ENCODE results near the gene ACSS1. TPM values are rescaled to one million over a fixed set of nuclear protein-coding genes. Genes with fewer than 3 reads are reported as not detected.

Gene ACSS1
- total RNA-seq, 1 experiment from 2014 or later, result 0.51 TPM

GRCh38 chr20:24968278-24968800 lies 89.6 kb downstream of the ACSS1 start:
- Mint-ChIP-seq H3K9me3 (ENCODE audit: unreplicated experiment) (no peaks in the 10 kb centered on the region), H3K27ac (ENCODE audit: low read depth, unreplicated experiment) (no peak overlapping the region), H3K27me3 (ENCODE audit: insufficient read depth, unreplicated experiment) (no peaks in the 10 kb centered on the region), H3K4me3 (ENCODE audit: unreplicated experiment) (no peak overlapping the region), H3K4me1 (ENCODE audit: insufficient read depth, unreplicated experiment) (no peaks in the 10 kb centered on the region), H3K36me3 (ENCODE audit: insufficient read depth, unreplicated experiment) (peaks cover 66% of the 10 kb centered on the region)
- ChIA-PET CTCF (interaction anchor here (1.0 kb wide), 1 partner anchor 25 kb away, joined by 3 read pairs; no protein-coding TSS in a partner anchor), POLR2A (no interaction called here)
- BruUV-seq (replicated peaks), result no TSS peak
- no peak for DNase-seq (ENCODE audit: unreplicated experiment)
- intact Hi-C loops (cut with micrococcal nuclease), result no loop called here
- TF ChIP-seq CTCF (IDR thresholded peaks at IDR 0.05; ENCODE audit: unreplicated experiment), result no peak

GRCh38 chr20:24966317-24967012 lies 91.5 kb downstream of the ACSS1 start:
- TF ChIP-seq CTCF (IDR thresholded peaks at IDR 0.05; ENCODE audit: unreplicated experiment), result no peak

GRCh38 chr20:24965065-24965919 lies 92.6 kb downstream of the ACSS1 start:
- no peak for TF ChIP-seq CTCF (IDR thresholded peaks at IDR 0.05; ENCODE audit: unreplicated experiment)
- ChIA-PET CTCF (interaction anchor here (0.6 to 1.4 kb wide), 5 partner anchors 10 to 1326 kb away, joined by 3 to 5 read pairs (median 4); no protein-coding TSS in a partner anchor), POLR2A (interaction anchor here (0.6 kb wide), 1 partner anchor 1382 kb away, joined by 3 read pairs; no protein-coding TSS in a partner anchor)
- H3K9me3 Mint-ChIP-seq (ENCODE audit: unreplicated experiment), result no peaks in the 10 kb centered on the region
- H3K36me3 Mint-ChIP-seq (ENCODE audit: insufficient read depth, unreplicated experiment), result peaks cover 73% of the 10 kb centered on the region
- intact Hi-C loops (cut with micrococcal nuclease), result no loop called here
- H3K4me1 Mint-ChIP-seq (ENCODE audit: insufficient read depth, unreplicated experiment), result no peaks in the 10 kb centered on the region
- no peaks in the 10 kb centered on the region for H3K27me3 Mint-ChIP-seq (ENCODE audit: insufficient read depth, unreplicated experiment)
- H3K4me3 Mint-ChIP-seq (ENCODE audit: unreplicated experiment), result no peak overlapping the region
- no TSS peak for BruUV-seq (replicated peaks)
- no peak for DNase-seq (ENCODE audit: unreplicated experiment)
- H3K27ac Mint-ChIP-seq (ENCODE audit: low read depth, unreplicated experiment), result no peak overlapping the region

More at GRCh38 chr20:24966317-24967012, 91.5 kb downstream of the ACSS1 start:
- BruUV-seq (replicated peaks), result no TSS peak
- no peak for DNase-seq (ENCODE audit: unreplicated experiment)
- ChIA-PET CTCF (interaction anchor here (1.3 kb wide), 1 partner anchor 14 kb away, joined by 3 read pairs; no protein-coding TSS in a partner anchor), POLR2A (interaction anchor here (0.6 kb wide), 1 partner anchor 1364 kb away, joined by 3 read pairs; no protein-coding TSS in a partner anchor)
- Mint-ChIP-seq H3K36me3 (ENCODE audit: insufficient read depth, unreplicated experiment) (peaks cover 76% of the 10 kb centered on the region), H3K27ac (ENCODE audit: low read depth, unreplicated experiment) (no peak overlapping the region), H3K9me3 (ENCODE audit: unreplicated experiment) (no peaks in the 10 kb centered on the region), H3K4me3 (ENCODE audit: unreplicated experiment) (no peak overlapping the region), H3K4me1 (ENCODE audit: insufficient read depth, unreplicated experiment) (no peaks in the 10 kb centered on the region), H3K27me3 (ENCODE audit: insufficient read depth, unreplicated experiment) (no peaks in the 10 kb centered on the region)
- intact Hi-C loops (cut with micrococcal nuclease), result no loop called here

- ChIA-PET POLR2A (interaction anchor here (0.6 kb wide), 1 partner anchor 1381 kb away, joined by 3 read pairs; no protein-coding TSS in a partner anchor), CTCF (interaction anchor here (0.6 to 1.4 kb wide), 5 partner anchors 9 to 665 kb away, joined by 3 to 5 read pairs (median 4); no protein-coding TSS in a partner anchor)
- H3K27ac Mint-ChIP-seq (ENCODE audit: low read depth, unreplicated experiment), result no peak overlapping the region
- peaks cover 73% of the 10 kb centered on the region for H3K36me3 Mint-ChIP-seq (ENCODE audit: insufficient read depth, unreplicated experiment)
- no peak for TF ChIP-seq CTCF (IDR thresholded peaks at IDR 0.05; ENCODE audit: unreplicated experiment)
- no peak for DNase-seq (ENCODE audit: unreplicated experiment)
- no peaks in the 10 kb centered on the region for H3K4me1 Mint-ChIP-seq (ENCODE audit: insufficient read depth, unreplicated experiment)
- no TSS peak for BruUV-seq (replicated peaks)
- no peaks in the 10 kb centered on the region for H3K9me3 Mint-ChIP-seq (ENCODE audit: unreplicated experiment)
- intact Hi-C loops (cut with micrococcal nuclease), result no loop called here
- no peaks in the 10 kb centered on the region for H3K27me3 Mint-ChIP-seq (ENCODE audit: insufficient read depth, unreplicated experiment)
- no peak overlapping the region for H3K4me3 Mint-ChIP-seq (ENCODE audit: unreplicated experiment)
Measured at GRCh38 chr20:24964506-24964840, 93.5 kb downstream of the ACSS1 start.

Measured in MCF 10A (cell line).